Measurements from ENCODE around the gene ABCC3.

GRCh38 chr17:50585891-50586290 lies 48.8 kb upstream of the ABCC3 start:
- TF ChIP-seq, protein P1, sequence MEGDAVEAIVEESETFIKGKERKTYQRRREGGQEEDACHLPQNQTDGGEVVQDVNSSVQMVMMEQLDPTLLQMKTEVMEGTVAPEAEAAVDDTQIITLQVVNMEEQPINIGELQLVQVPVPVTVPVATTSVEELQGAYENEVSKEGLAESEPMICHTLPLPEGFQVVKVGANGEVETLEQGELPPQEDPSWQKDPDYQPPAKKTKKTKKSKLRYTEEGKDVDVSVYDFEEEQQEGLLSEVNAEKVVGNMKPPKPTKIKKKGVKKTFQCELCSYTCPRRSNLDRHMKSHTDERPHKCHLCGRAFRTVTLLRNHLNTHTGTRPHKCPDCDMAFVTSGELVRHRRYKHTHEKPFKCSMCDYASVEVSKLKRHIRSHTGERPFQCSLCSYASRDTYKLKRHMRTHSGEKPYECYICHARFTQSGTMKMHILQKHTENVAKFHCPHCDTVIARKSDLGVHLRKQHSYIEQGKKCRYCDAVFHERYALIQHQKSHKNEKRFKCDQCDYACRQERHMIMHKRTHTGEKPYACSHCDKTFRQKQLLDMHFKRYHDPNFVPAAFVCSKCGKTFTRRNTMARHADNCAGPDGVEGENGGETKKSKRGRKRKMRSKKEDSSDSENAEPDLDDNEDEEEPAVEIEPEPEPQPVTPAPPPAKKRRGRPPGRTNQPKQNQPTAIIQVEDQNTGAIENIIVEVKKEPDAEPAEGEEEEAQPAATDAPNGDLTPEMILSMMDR (conservative IDR thresholded peaks at IDR 0.05 in 1 of 2, IDR thresholded peaks at IDR 0.05 in 1 of 2; ENCODE audit: low read depth in 1 of 2, low read length in 2 of 2) = no peak
- TF ChIP-seq EZH2 (IDR thresholded peaks at IDR 0.05; ENCODE audit: low read length, missing control alignments) = no peak
